Measurements from ENCODE around the gene PCSK2.

Gene PCSK2

GRCh38 chr20:17262786-17263185 lies 35.9 kb downstream of the PCSK2 start:
- no peak overlapping the region for H3K4me3 ChIP-seq (ENCODE audit: low read depth, low read length)
- H3K27ac ChIP-seq (ENCODE audit: low read depth, low read length): no peak overlapping the region
- no peaks in the 10 kb centered on the region for H3K36me3 ChIP-seq (ENCODE audit: insufficient read depth, low read length)
- H3K4me1 ChIP-seq (ENCODE audit: control insufficient read depth, insufficient read depth, low read length, unreplicated experiment): no peaks in the 10 kb centered on the region
- no peak overlapping the region for H2AFZ ChIP-seq (ENCODE audit: low read length, unreplicated experiment)
- no peaks in the 10 kb centered on the region for H3K79me2 ChIP-seq (ENCODE audit: control insufficient read depth, insufficient read depth, low read length, unreplicated experiment)
- no peaks in the 10 kb centered on the region for H3K27me3 ChIP-seq (ENCODE audit: insufficient read depth, low read length)

- Histone ChIP-seq H2AFZ (ENCODE audit: low read length, unreplicated experiment) (no peak overlapping the region), H3K36me3 (ENCODE audit: insufficient read depth, low read length) (no peaks in the 10 kb centered on the region), H3K79me2 (ENCODE audit: control insufficient read depth, insufficient read depth, low read length, unreplicated experiment) (no peaks in the 10 kb centered on the region), H3K4me1 (ENCODE audit: control insufficient read depth, insufficient read depth, low read length, unreplicated experiment) (no peaks in the 10 kb centered on the region), H3K27me3 (ENCODE audit: insufficient read depth, low read length) (no peaks in the 10 kb centered on the region), H3K4me3 (ENCODE audit: low read depth, low read length) (no peak overlapping the region), H3K27ac (ENCODE audit: low read depth, low read length) (no peak overlapping the region)
Observed at GRCh38 chr20:17273717-17274116, 46.9 kb downstream of the PCSK2 start.

- Histone ChIP-seq H3K4me3 (ENCODE audit: low read depth, low read length) (no peak overlapping the region), H3K4me1 (ENCODE audit: control insufficient read depth, insufficient read depth, low read length, unreplicated experiment) (no peaks in the 10 kb centered on the region), H3K36me3 (ENCODE audit: insufficient read depth, low read length) (no peaks in the 10 kb centered on the region), H3K27me3 (ENCODE audit: insufficient read depth, low read length) (no peaks in the 10 kb centered on the region), H3K79me2 (ENCODE audit: control insufficient read depth, insufficient read depth, low read length, unreplicated experiment) (no peaks in the 10 kb centered on the region), H2AFZ (ENCODE audit: low read length, unreplicated experiment) (no peak overlapping the region), H3K27ac (ENCODE audit: low read depth, low read length) (no peak overlapping the region)
Observed at GRCh38 chr20:17276101-17276500, 49.3 kb downstream of the PCSK2 start.

- Histone ChIP-seq H3K27me3 (ENCODE audit: insufficient read depth, low read length) (peaks cover 5% of the 10 kb centered on the region; the same call in 1 of the 2 replicates), H3K27ac (ENCODE audit: low read depth, low read length) (no peak overlapping the region), H3K4me1 (ENCODE audit: control insufficient read depth, insufficient read depth, low read length, unreplicated experiment) (no peaks in the 10 kb centered on the region), H3K79me2 (ENCODE audit: control insufficient read depth, insufficient read depth, low read length, unreplicated experiment) (no peaks in the 10 kb centered on the region), H2AFZ (ENCODE audit: low read length, unreplicated experiment) (no peak overlapping the region), H3K36me3 (ENCODE audit: insufficient read depth, low read length) (no peaks in the 10 kb centered on the region), H3K4me3 (ENCODE audit: low read depth, low read length) (no peak overlapping the region)
Observed at GRCh38 chr20:17281478-17281877, 54.6 kb downstream of the PCSK2 start.

- Histone ChIP-seq H3K4me1 (ENCODE audit: control insufficient read depth, insufficient read depth, low read length, unreplicated experiment) (no peaks in the 10 kb centered on the region), H2AFZ (ENCODE audit: low read length, unreplicated experiment) (no peak overlapping the region), H3K27ac (ENCODE audit: low read depth, low read length) (no peak overlapping the region), H3K4me3 (ENCODE audit: low read depth, low read length) (no peak overlapping the region), H3K36me3 (ENCODE audit: insufficient read depth, low read length) (no peaks in the 10 kb centered on the region), H3K79me2 (ENCODE audit: control insufficient read depth, insufficient read depth, low read length, unreplicated experiment) (no peaks in the 10 kb centered on the region), H3K27me3 (ENCODE audit: insufficient read depth, low read length) (peaks cover 5% of the 10 kb centered on the region; the same call in 1 of the 2 replicates)
Observed at GRCh38 chr20:17282501-17282900, 55.7 kb downstream of the PCSK2 start.

GRCh38 chr20:17287503-17287902 lies 60.7 kb downstream of the PCSK2 start:
- no peaks in the 10 kb centered on the region for H3K4me1 ChIP-seq (ENCODE audit: control insufficient read depth, insufficient read depth, low read length, unreplicated experiment)
- no peak overlapping the region for H2AFZ ChIP-seq (ENCODE audit: low read length, unreplicated experiment)
- no peaks in the 10 kb centered on the region for H3K36me3 ChIP-seq (ENCODE audit: insufficient read depth, low read length)
- H3K27me3 ChIP-seq (ENCODE audit: insufficient read depth, low read length): peaks cover 5% of the 10 kb centered on the region; the same call in 1 of the 2 replicates
- no peaks in the 10 kb centered on the region for H3K79me2 ChIP-seq (ENCODE audit: control insufficient read depth, insufficient read depth, low read length, unreplicated experiment)
- no peak overlapping the region for H3K27ac ChIP-seq (ENCODE audit: low read depth, low read length)
- H3K4me3 ChIP-seq (ENCODE audit: low read depth, low read length): no peak overlapping the region

GRCh38 chr20:17287998-17288397 lies 61.2 kb downstream of the PCSK2 start:
- Histone ChIP-seq H3K27me3 (ENCODE audit: insufficient read depth, low read length) (peaks cover 5% of the 10 kb centered on the region; the same call in 1 of the 2 replicates), H3K27ac (ENCODE audit: low read depth, low read length) (no peak overlapping the region), H2AFZ (ENCODE audit: low read length, unreplicated experiment) (no peak overlapping the region), H3K4me3 (ENCODE audit: low read depth, low read length) (no peak overlapping the region), H3K36me3 (ENCODE audit: insufficient read depth, low read length) (no peaks in the 10 kb centered on the region), H3K79me2 (ENCODE audit: control insufficient read depth, insufficient read depth, low read length, unreplicated experiment) (no peaks in the 10 kb centered on the region), H3K4me1 (ENCODE audit: control insufficient read depth, insufficient read depth, low read length, unreplicated experiment) (no peaks in the 10 kb centered on the region)

- Histone ChIP-seq H3K36me3 (ENCODE audit: insufficient read depth, low read length) (no peaks in the 10 kb centered on the region), H3K27me3 (ENCODE audit: insufficient read depth, low read length) (no peaks in the 10 kb centered on the region), H3K79me2 (ENCODE audit: control insufficient read depth, insufficient read depth, low read length, unreplicated experiment) (no peaks in the 10 kb centered on the region), H3K4me3 (ENCODE audit: low read depth, low read length) (no peak overlapping the region), H3K4me1 (ENCODE audit: control insufficient read depth, insufficient read depth, low read length, unreplicated experiment) (no peaks in the 10 kb centered on the region), H2AFZ (ENCODE audit: low read length, unreplicated experiment) (no peak overlapping the region), H3K27ac (ENCODE audit: low read depth, low read length) (no peak overlapping the region)
Observed at GRCh38 chr20:17295151-17295726, 68.4 kb downstream of the PCSK2 start.

GRCh38 chr20:17295991-17296390 lies 69.2 kb downstream of the PCSK2 start:
- H3K4me1 ChIP-seq (ENCODE audit: control insufficient read depth, insufficient read depth, low read length, unreplicated experiment): no peaks in the 10 kb centered on the region
- H3K27ac ChIP-seq (ENCODE audit: low read depth, low read length): no peak overlapping the region
- no peaks in the 10 kb centered on the region for H3K79me2 ChIP-seq (ENCODE audit: control insufficient read depth, insufficient read depth, low read length, unreplicated experiment)
- H3K4me3 ChIP-seq (ENCODE audit: low read depth, low read length): no peak overlapping the region
- no peaks in the 10 kb centered on the region for H3K36me3 ChIP-seq (ENCODE audit: insufficient read depth, low read length)
- H3K27me3 ChIP-seq (ENCODE audit: insufficient read depth, low read length): no peaks in the 10 kb centered on the region
- no peak overlapping the region for H2AFZ ChIP-seq (ENCODE audit: low read length, unreplicated experiment)

- Histone ChIP-seq H3K4me3 (ENCODE audit: low read depth, low read length) (no peak overlapping the region), H3K4me1 (ENCODE audit: control insufficient read depth, insufficient read depth, low read length, unreplicated experiment) (no peaks in the 10 kb centered on the region), H3K27ac (ENCODE audit: low read depth, low read length) (no peak overlapping the region), H3K79me2 (ENCODE audit: control insufficient read depth, insufficient read depth, low read length, unreplicated experiment) (no peaks in the 10 kb centered on the region), H2AFZ (ENCODE audit: low read length, unreplicated experiment) (no peak overlapping the region), H3K27me3 (ENCODE audit: insufficient read depth, low read length) (no peaks in the 10 kb centered on the region), H3K36me3 (ENCODE audit: insufficient read depth, low read length) (no peaks in the 10 kb centered on the region)
Observed at GRCh38 chr20:17298171-17298570, 71.3 kb downstream of the PCSK2 start.

- Histone ChIP-seq H3K4me3 (ENCODE audit: low read depth, low read length) (no peak overlapping the region), H2AFZ (ENCODE audit: low read length, unreplicated experiment) (no peak overlapping the region), H3K27me3 (ENCODE audit: insufficient read depth, low read length) (no peaks in the 10 kb centered on the region), H3K27ac (ENCODE audit: low read depth, low read length) (no peak overlapping the region), H3K79me2 (ENCODE audit: control insufficient read depth, insufficient read depth, low read length, unreplicated experiment) (no peaks in the 10 kb centered on the region), H3K4me1 (ENCODE audit: control insufficient read depth, insufficient read depth, low read length, unreplicated experiment) (no peaks in the 10 kb centered on the region), H3K36me3 (ENCODE audit: insufficient read depth, low read length) (no peaks in the 10 kb centered on the region)
Observed at GRCh38 chr20:17298751-17299150, 71.9 kb downstream of the PCSK2 start.

Data from ACC112 (cell line).